ENCODE results near the gene ISG15. TPM values are rescaled to one million over a fixed set of nuclear protein-coding genes. Genes with fewer than 3 reads are reported as not detected.

ISG15 gene
- total and polyA plus RNA-seq, 9 of the 15 experiments (the other 6 are each of a cell fraction or from before 2014, with no cell fraction given): 0.40 to 58.3 (median 12.2) TPM

DNA sequence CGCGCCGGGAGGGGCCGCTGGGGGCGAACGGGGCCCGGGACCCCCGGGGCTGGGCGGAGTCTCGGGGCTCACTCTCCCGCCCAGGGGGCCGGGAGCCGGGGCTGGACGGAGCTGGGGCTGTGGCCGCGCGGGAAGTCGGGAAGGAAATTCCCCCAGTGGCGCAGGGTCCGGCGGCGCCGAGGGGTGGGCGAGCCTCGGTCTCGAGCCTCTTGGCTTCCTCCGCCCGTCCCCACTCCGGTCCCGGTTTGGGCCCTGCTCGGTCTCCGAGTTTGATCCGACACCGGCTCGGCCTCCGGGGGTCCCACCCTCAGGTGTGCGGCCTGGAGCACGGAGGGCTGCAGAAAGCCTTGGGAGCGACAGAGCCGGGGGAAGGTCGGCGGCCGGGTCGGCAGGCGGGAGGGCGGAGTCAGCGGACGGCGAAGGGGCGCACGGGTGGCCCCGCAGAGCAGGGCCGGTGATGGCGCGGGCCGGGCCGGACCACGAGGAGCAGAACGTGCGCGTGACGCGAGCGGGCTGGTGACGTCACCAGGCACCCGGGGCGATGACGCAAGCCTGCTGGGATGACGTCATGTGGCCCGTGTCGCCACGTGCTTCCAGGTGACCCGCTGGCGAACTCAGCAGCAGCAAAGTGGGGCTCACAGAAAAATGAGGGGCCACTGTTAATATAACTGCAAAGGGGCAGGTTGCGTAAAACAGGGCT lies 12.8 kb upstream of the ISG15 start (continued):
- TF ChIP-seq, protein P1, sequence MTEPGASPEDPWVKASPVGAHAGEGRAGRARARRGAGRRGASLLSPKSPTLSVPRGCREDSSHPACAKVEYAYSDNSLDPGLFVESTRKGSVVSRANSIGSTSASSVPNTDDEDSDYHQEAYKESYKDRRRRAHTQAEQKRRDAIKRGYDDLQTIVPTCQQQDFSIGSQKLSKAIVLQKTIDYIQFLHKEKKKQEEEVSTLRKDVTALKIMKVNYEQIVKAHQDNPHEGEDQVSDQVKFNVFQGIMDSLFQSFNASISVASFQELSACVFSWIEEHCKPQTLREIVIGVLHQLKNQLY (CRISPR knock-in tag; conservative IDR thresholded peaks at IDR 0.05): peak; percentile 25 to 90; a peak in 1 of 4 replicates
- TF ChIP-seq TAL1 (IDR thresholded peaks at IDR 0.05) (no peak), STAT5A (IDR thresholded peaks at IDR 0.05; ENCODE audit: borderline replicate concordance, low read length) (no peak)
- TF ChIP-seq, protein P2, sequence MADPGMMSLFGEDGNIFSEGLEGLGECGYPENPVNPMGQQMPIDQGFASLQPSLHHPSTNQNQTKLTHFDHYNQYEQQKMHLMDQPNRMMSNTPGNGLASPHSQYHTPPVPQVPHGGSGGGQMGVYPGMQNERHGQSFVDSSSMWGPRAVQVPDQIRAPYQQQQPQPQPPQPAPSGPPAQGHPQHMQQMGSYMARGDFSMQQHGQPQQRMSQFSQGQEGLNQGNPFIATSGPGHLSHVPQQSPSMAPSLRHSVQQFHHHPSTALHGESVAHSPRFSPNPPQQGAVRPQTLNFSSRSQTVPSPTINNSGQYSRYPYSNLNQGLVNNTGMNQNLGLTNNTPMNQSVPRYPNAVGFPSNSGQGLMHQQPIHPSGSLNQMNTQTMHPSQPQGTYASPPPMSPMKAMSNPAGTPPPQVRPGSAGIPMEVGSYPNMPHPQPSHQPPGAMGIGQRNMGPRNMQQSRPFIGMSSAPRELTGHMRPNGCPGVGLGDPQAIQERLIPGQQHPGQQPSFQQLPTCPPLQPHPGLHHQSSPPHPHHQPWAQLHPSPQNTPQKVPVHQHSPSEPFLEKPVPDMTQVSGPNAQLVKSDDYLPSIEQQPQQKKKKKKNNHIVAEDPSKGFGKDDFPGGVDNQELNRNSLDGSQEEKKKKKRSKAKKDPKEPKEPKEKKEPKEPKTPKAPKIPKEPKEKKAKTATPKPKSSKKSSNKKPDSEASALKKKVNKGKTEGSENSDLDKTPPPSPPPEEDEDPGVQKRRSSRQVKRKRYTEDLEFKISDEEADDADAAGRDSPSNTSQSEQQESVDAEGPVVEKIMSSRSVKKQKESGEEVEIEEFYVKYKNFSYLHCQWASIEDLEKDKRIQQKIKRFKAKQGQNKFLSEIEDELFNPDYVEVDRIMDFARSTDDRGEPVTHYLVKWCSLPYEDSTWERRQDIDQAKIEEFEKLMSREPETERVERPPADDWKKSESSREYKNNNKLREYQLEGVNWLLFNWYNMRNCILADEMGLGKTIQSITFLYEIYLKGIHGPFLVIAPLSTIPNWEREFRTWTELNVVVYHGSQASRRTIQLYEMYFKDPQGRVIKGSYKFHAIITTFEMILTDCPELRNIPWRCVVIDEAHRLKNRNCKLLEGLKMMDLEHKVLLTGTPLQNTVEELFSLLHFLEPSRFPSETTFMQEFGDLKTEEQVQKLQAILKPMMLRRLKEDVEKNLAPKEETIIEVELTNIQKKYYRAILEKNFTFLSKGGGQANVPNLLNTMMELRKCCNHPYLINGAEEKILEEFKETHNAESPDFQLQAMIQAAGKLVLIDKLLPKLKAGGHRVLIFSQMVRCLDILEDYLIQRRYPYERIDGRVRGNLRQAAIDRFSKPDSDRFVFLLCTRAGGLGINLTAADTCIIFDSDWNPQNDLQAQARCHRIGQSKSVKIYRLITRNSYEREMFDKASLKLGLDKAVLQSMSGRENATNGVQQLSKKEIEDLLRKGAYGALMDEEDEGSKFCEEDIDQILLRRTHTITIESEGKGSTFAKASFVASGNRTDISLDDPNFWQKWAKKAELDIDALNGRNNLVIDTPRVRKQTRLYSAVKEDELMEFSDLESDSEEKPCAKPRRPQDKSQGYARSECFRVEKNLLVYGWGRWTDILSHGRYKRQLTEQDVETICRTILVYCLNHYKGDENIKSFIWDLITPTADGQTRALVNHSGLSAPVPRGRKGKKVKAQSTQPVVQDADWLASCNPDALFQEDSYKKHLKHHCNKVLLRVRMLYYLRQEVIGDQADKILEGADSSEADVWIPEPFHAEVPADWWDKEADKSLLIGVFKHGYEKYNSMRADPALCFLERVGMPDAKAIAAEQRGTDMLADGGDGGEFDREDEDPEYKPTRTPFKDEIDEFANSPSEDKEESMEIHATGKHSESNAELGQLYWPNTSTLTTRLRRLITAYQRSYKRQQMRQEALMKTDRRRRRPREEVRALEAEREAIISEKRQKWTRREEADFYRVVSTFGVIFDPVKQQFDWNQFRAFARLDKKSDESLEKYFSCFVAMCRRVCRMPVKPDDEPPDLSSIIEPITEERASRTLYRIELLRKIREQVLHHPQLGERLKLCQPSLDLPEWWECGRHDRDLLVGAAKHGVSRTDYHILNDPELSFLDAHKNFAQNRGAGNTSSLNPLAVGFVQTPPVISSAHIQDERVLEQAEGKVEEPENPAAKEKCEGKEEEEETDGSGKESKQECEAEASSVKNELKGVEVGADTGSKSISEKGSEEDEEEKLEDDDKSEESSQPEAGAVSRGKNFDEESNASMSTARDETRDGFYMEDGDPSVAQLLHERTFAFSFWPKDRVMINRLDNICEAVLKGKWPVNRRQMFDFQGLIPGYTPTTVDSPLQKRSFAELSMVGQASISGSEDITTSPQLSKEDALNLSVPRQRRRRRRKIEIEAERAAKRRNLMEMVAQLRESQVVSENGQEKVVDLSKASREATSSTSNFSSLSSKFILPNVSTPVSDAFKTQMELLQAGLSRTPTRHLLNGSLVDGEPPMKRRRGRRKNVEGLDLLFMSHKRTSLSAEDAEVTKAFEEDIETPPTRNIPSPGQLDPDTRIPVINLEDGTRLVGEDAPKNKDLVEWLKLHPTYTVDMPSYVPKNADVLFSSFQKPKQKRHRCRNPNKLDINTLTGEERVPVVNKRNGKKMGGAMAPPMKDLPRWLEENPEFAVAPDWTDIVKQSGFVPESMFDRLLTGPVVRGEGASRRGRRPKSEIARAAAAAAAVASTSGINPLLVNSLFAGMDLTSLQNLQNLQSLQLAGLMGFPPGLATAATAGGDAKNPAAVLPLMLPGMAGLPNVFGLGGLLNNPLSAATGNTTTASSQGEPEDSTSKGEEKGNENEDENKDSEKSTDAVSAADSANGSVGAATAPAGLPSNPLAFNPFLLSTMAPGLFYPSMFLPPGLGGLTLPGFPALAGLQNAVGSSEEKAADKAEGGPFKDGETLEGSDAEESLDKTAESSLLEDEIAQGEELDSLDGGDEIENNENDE (IDR thresholded peaks at IDR 0.05; ENCODE audit: low read depth, low read length): no peak
- TF ChIP-seq, protein P3, sequence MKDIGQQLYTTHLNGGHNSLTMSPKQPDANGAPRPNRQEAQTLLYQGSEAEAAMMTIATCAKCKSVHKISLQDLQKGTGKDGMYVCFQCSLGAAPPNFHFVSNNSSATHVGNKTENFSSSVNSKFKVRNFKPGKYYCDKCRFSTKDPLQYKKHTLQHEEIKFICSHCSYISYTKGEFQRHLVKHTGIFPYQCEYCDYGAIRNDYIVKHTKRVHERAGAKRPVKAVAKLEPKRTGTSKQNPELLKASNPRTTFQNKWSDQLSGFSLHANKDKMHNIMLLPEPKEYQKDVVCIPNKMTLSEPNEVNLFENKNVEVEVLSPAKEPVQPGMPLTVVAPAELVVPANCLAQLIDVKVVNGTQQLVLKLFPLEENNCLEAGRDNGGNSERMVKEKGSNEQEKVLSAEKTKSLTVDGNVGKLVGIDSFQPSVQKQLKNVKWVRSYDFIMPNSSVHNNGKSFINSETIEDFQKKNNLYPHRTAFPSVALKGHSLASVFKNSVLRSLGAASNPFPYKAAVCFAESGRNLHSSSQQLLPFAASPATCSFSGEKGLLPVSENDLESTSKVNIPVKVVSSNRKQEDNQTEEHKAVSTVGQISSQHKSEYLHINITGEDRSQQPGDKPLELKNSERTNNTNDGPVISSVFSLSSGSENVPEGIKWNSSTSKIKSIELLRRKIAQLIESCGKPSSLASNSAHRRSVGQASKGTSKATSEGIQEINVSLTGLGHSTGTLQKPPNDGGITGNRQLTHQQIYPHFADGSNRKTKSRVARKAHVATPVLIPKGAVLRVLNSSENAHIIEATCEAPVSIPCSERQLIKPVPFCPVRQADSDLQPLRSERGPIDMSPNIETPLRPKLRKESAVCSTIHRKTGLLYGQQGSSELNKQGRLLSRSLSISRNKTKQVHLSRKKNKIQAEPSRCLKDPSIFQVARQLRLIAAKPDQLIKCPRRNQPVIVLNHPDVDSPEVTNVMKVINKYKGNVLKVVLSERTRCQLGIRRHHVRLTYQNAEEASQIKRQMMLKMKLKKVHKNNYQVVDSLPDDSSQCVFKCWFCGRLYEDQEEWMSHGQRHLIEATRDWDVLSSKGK (CRISPR knock-in tag; IDR thresholded peaks at IDR 0.05): no peak
